NCI-H1694 treated with DMSO at 0.1 percent for 48 hours (cell line): ENCODE results near the gene SMCO3.

Experiments
- DNase-seq: peaks from one replicate; lab custom pipeline; 2025; lab: John Stamatoyannopoulos, UW

The SMCO3 gene

DNA sequence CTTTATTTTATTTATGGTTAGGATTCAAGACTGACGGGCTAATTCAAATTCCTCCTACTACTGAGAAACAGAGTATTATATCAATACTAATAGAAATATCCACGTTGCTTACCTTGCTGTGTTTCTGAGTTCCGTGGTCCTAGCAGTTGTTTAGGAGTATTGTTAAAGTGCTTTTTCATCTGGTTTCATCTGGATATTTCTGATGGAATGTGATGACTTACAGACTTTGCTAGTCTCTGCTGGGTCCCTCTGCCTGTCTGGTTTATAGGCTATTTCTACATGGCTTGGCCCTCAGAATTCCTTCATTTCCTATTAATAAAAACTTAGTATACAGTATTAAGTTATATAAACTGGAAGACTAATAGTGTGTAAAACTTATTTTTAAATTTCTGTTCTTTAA lies at the start of gene SMCO3:
Gene SMCO3, minus strand, starts transcription at position 169 of the 400 bp plus-strand sequence. CDS start 7,502 bp downstream, outside the sequence.
- no peak for DNase-seq

DNA sequence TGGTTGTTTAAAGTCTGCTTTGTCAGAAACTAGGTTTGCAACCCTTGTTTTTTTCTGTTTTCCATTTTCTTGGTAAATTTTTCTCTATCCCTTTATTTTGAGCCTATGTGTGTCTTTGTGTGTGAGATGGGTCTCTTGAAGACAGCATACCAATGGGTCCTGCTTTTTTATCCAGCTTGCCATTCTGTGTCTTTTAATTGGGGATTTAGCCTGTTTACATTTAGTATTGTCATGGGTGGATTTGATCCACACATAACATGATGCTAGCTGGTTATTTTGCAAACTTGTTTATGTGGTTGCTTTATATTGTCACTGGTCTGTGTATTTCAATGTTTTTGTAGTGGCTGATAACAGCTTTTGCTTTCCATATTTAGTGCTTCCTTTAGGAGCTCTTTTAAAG lies 46.5 kb upstream of the SMCO3 start:
- DNase-seq, result no peak

DNA sequence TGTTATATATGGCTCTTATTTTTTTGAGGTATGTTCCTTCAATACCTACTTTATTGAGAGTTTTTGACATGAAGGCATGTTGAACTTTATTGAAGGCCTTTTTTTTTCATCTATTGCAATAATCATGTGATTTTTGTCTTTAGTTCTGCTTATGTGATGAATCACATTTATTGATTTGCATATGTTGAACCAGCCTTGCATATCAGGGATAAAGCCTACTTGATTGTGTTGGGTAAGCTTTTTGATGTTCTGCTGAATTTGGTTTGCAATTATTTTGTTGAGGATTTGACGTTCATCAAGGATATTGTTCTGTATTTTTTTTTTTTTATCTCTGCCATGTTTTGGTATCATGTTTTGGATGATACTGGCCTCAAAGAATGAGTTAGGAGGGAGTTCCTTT lies 44.5 kb upstream of the SMCO3 start:
- DNase-seq, result no peak

DNA sequence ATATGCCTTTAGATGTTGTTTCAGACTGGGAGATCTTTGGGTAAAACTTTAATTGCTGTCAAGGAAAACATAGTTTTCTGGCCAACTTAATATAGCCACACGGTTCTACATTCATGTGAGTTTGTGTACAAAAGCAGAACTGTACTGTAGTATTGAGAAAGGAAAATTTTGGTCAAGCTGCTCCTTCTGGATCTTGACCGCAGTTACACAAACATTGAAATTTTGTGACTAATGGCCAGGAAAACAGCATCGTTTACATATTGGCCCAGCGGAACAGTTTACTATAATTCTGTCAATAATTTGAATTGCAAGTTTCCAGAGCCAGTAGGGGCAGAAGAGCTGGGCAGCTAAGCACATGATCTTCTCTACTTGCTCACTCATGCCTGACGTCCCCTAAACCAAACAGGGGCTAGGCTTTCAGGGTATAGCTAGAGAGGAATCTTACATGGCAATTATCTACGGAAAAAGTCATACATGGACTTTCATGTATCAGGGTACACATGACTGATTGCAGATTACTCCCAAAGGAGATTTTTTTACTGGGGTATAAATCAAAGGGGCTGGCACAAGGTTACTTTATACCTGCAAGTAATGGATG lies 40.7 kb upstream of the SMCO3 start:
- DNase-seq, result no peak

DNA sequence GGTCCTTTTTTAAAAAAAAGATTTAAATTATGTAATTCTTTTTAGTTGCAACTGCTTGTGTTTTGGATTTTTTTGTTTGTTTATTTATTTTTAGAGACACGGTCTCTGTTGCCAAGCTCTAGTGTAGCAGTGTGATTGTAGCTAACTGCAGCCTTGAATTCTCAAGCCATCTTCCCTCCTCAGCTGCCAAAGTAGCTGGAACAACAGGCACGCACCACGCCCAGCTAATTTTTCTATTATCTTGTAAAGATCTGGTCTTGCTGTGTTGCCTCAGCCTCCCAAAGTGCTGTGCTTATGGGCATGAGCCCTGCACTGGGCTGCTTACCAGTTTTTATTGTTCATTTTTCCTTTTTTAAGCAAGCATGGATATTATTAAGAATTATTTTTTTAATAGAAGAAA lies 40.0 kb upstream of the SMCO3 start:
- no peak for DNase-seq

DNA sequence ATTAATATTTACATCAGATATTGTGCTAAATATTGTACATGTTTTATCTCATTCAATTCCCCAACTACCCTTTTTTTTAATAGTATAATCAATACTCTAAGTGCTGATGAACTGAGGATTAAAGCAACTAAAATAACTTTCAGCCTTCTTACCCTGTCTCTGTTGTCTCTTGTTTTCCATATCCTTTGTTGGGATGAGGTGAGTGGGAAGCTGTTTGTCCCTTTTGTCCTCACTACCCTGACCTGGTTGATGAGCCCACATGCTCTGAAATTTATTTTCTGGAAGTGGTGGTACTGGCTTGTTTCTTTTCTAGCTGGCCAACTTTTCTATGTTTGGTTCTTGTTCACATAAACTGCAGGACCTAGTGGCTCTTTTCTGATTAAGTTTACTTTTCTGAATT lies 38.9 kb upstream of the SMCO3 start:
- DNase-seq, result no peak

DNA sequence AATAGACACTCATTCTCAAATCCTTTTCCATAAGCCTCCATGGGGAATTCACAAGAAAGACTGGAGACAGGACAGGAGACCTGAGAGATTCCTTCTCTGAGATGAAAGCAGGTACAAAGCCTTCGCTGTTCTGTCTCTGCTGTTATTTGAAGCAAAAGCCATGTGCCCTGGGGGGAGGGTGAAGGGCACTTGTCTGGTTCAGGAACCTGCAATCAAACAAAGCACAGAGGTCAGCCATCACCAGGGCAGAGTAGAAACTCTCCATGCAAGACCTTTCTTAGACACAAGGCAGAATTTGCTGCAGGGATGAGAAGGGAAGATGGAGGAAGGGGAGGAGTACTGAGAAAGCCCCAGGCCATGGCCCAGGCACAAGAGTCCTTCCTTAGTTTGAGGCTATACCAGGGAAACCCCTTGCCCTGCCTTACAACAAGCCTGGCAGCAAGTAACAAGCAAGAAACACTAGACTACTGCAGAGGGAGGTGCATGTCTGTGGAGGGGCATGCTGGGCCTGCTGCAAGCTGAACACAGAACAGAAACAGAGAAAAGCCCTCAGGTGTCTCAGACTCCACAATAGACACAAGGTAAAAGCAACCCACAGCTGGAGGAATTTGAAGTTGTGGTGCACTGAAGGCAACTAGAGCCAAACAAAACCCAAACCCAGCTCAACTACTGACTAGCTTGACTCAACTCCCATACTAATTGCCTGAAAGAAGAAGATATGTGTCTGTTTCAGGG lies 37.1 kb upstream of the SMCO3 start:
- no peak for DNase-seq

DNA sequence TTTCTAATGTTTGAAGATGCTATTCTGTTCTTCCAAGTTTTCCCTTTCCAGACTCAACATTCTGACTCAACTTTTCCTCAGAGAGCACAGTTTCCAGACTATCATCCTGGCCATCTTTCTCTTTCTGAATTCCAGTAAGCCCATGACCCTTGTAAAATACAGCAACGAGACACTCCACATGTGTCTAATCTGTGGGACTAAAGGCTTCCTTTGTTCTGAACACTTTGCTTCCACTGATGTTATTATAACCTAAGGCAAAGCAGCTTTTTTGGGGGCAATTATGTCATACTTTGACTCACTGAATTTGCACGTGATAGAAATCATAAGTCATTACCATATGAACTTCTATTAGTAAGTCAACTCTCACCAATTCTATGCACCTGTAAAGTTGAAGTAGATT lies 35.7 kb upstream of the SMCO3 start:
- no peak for DNase-seq

DNA sequence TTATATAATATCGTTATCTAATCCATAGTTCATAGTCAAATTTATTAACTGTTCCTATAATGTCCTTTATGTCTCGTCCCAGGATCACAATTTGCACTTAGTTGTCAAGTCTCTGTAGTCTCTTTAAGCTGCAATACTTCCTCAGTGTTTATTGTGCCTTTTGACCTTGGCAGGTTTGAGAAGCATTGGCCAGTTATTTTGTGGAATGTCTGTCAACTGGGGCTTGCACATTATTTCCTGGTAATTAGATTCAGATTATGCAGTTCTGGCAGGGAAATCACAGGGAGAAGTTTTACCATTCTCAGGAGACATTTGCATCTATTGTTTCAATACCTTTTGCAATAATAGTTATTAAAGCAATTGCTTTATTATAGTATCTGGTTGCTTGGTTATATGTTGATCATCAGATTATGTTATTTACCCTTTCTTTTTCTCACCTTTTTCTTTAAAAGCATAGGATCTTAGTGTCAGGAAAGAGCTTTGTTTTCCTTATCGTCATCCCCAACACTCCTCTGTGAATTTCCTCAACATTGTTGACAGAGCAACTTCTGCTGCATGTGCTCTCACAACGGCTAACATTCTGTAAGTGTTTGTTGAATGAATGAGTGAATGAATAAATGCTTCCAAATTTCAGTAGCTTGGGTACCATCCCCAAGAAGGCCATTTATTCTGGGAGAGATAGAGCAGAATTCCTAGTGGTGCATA lies 33.0 kb upstream of the SMCO3 start:
- DNase-seq, result no peak

DNA sequence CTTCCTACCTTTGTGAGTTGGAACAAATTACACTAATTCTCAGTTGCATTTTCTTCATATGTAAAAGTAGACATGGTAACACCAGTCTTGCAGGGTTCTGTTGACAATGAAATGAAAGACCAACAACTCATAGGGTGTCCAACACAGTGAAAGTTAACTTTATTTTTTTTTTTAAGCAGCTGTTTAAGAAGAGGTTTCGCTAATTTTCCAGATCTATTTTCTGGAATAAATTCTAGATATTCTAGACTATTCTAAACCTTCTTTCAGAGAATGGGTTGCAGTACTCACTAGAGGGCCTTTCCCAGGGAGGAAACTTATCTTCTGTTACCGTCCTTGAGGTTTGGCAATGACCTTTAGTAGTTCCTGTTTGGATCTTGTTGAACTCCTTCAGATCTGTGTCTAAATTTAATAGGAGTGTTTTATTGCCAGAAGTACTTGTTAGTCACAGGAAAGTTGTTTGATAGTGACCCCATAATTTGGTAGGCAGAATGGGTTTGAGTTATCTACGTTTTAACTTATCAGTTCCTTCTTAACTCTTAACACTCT lies 32.1 kb upstream of the SMCO3 start:
- DNase-seq, result no peak

DNA sequence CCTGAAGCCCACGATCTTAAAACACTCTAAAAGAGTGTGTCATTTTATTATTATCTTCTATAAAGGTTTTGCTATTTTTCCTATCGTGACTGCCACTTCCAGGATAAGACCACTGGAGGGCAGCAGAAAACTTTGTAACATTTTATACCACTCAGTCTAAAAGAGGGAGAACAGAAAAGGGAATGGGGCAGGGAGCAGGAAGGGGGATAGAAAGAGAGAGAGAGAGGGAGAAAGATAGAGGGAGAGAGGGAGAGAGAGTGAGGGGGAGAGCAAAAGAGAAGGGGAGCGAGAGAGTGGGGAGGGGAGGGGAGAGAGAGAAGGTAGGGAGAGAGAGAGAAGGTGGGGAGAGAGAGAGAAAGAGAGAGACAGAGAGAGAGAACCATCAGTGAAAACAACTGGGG lies 31.4 kb upstream of the SMCO3 start:
- peak; percentile 76 for DNase-seq

DNA sequence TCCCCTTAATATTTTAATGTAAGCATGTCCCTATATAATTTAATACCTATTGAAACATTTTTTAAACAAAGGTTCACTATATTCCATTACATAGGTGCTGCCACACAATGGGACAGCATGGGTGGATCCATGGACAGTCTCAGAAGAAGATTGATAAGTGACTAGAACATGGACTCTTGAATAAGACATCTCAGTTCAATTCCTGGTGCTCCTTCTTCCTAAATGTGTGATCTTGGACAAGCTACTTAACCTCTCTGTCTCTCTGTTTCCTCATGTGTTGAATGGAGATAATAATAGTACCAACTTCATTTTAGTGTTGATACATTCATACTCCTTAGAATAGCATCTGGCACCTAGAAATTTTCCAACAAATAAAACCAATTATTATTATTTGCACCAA lies 30.4 kb upstream of the SMCO3 start:
- no peak for DNase-seq

DNA sequence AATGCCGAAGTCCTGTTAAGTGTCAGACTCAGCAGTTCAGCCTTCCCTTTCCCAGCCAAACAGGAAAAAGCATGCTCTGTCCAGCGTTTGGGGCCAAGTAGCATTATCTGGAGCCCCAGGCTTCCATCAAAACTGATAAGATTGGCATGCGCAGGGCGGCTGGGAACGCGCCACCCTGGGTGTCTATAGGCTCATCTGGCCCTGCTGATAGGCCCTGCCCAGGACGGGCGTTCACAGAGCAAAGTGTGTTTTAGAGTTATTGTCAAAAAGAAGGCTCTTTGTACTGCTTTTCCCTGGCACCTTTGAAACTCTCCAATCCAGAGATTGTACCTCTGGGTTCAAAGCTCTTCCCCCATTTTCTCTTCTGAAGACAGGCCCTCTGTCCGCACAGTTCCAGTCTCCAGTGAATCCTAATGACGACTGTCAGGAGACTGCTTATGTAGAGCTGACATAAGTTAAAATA lies 29.5 kb upstream of the SMCO3 start, which contains the start of gene ART4:
Gene ART4, minus strand, starts transcription at position 102 of the 463 bp plus-strand sequence. CDS start 413 bp downstream, outside the sequence.
- DNase-seq, result no peak

DNA sequence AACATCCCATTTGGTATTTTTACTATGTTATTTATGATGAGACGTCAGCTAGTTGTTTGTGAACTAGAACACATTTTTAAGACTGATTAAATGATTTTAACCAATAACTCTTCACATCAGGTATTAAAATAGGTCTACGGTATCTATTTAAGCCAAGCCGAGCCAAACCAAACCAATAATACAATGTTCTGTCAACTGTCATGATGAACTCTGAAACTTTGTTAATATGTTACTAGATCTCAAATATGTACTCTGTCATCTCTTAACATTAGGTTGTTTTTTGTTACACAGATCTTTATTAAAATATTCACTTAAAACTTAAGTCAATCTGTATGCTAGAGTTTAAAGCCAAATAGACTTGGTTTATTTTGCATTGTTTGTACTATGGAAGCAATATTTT lies 28.3 kb upstream of the SMCO3 start:
- DNase-seq, result no peak

DNA sequence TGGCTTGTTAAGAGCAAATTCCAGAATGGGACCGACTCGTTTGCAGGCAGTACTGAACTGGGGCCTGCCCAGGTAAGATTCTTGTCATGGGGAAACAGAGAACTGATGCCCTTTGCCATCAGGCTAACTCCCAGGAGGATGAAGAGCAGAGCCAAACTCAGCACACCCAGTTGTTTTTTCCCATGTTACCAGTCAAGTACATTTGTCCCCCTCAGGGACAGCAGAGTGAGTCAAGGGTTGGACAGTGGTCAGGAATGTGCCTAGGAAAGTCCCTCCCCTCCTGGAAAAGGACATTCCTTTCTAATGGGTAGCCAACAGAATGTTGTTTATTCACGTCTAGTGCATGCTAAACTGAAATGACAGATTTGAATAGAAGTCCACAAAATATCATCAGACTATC lies 27.8 kb upstream of the SMCO3 start:
- no peak for DNase-seq

DNA sequence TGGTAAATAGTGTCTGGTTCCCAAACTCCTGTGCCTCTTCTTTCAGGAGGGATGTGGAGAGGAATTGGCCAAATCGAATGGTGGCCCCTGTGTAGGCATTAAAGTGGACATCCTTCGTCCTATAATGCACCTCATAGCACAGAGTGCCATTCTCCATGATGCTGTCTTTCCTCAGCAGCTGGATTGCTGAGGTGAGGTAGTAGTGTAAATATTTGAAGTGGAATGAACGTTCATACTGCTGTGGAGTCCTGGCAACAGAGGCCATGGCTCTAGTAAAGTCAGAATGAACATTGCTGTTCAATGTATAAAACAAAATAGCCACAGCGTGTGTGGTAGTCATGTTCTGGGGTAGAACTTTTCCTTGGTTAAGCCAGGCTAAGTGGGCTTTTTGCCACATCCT lies 26.6 kb upstream of the SMCO3 start:
- no peak for DNase-seq

DNA sequence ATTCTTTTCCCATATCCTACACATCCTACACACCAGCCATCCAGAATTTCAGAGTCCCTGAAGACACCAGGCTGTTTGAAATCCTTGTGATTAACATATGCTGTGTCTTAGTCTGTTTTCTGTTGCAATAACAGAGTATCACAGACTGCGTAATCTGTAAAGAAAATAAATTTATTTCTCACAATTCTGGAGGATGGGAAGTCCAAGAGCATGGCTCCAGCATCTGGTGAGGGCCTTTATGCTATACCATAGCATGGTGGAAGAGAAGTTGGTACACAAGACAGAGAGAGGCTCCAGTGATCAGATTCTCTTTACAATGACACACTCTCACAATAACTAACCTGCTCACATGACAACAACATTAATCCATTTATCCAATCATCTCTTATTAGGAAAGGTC lies 25.3 kb upstream of the SMCO3 start:
- DNase-seq, result no peak

DNA sequence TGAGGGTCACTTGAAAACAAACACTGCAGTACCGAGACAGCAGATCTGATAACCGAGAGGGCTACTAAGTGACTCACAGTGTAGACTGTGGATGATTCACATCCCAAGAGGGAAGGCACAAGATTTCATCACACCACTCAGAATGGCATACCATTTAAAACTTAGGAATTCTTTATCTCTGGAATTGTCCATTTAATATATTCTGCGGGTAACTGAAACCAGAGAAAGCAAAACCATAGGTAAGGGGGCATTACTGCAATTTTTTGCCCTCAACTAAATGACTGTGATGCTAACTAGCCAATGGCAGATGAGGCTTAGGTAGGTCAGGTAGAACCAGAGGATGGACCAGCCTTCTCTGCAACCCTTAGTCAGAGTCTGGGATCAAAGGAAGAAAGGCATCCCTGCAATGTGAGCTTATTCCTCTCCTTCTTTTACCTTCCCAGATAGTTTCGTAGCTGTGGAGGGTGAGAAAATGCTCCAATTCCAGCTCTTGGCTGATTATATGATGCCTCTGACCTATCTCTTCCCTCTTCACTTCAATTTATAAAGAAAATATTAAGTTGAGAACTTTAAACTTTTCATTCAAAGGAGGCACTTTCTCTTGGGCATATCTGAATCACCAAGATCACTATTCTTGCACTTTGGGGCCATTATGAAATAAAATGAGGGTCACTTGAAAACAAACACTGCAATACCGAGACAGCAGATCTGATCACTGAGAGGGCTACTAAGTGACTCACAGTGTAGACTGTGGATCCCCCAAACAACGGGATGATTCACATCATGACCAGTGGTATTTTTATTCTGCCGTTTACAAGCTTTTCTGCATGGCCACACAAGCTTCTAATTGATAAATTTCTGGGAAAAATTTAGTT lies 22.6 kb upstream of the SMCO3 start:
- no peak for DNase-seq

DNA sequence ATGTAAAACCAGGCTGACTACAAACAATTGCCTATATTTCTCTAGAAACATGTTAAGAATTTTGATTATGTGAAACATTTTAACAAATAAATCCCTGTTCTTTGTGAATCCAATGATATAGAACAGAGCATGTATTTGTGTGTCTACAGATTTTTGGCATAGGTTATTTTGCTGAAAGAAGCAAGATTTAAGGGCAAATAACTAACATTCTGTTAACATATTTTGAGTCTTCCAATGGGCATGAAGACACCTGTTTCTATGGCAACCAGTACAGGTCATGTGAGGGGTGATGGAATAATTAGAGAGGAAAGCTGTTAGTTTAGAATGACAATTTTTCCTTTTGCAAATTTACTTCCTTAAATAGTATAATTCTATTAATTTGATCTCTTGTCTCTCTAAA lies 20.5 kb upstream of the SMCO3 start:
- DNase-seq, result no peak

DNA sequence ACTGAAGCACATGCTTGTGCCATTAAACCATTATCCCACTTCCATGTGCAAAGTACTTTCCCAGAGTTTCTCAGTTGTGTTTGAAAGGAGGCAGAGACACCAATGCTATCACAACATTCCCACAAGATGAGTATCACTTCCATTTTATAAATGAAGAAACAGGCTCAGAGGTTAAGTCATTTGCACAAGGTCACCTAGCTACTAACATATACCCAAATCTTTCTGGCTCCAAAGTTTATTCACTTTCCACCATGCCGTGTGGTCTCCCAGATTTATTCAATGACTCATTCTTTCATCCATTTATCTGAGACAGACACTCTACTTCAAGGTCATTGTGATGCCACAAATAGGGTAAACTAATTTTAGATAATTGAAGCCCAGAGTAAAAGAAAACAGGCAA lies 20.0 kb upstream of the SMCO3 start:
- DNase-seq, result no peak

DNA sequence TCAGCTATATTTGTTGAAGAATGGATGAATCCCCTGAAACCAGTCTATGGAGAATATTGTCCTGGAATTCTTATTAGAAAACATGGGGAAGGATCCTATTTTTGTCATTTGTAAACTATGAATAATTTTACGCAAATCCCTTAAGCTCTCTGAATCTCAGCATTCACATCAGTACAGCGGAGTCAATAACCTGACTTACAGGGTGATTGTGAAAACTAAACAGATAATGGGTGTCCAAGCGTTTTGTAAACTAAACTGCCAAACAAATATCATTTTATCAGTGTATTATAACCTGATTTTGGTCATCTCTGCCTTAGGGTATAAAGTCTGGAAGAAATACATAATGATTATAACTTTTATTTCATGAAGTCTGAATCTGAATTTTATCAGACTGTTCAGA lies 19.4 kb upstream of the SMCO3 start:
- DNase-seq, result no peak

DNA sequence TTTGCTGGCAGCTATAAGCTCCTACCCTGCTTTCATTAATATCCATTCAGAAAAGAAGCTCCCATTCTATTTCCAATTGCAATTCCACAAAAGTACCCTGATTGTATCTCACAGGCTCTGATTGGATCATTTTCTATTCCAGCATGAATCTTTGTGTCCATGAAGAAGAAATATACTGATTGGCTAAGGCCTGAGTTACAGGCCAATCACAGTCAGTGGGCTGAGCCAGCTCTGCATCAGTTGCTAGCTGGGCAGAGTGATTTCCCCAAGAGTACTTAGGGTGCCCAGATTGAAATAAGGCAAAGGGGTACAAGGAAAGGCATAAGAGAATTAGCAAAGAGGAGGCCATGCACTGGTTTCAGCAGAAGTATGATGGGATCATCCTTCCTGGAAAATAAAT lies 14.9 kb upstream of the SMCO3 start:
- DNase-seq, result no peak
